ENCODE data around the gene MEGF11. TPM values are rescaled to one million over a fixed set of nuclear protein-coding genes. Genes with fewer than 3 reads are reported as not detected.
"Not testable (repeated sequence)": the region's sequence is repeated elsewhere in the genome, so short reads cannot be mapped to it uniquely, and the experiment has no call there.

The MEGF11 gene
- total RNA-seq, 1 donor from 2014 or later = 0.77 TPM

DNA sequence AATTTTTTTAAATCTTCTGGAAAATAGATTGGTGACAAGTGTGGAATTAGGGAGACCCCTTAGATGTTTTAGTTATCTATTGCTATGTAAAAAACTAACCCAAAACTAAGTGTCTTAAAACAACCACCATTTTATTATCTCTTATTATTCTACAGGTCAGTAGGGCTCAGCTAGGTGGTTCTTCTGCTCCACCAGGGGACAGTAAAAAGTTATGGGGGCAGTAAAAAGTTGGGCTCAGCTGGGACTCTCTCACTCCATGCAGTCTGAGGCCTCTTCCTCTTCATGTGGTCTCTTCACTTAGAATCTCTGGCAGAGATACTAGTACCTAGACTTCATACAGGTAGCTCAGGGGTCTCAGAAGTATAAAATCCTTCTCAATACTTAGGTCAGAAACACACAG, 21.8 kb upstream of the MEGF11 start:
- no peaks in the 10 kb centered on the region for H3K9me3 Mint-ChIP-seq (ENCODE audit: unreplicated experiment)
- no peak overlapping the region for H3K27ac Mint-ChIP-seq (ENCODE audit: unreplicated experiment)
- peaks cover 8% of the 10 kb centered on the region for H3K4me1 Mint-ChIP-seq (ENCODE audit: unreplicated experiment)
- TF ChIP-seq, protein P1, sequence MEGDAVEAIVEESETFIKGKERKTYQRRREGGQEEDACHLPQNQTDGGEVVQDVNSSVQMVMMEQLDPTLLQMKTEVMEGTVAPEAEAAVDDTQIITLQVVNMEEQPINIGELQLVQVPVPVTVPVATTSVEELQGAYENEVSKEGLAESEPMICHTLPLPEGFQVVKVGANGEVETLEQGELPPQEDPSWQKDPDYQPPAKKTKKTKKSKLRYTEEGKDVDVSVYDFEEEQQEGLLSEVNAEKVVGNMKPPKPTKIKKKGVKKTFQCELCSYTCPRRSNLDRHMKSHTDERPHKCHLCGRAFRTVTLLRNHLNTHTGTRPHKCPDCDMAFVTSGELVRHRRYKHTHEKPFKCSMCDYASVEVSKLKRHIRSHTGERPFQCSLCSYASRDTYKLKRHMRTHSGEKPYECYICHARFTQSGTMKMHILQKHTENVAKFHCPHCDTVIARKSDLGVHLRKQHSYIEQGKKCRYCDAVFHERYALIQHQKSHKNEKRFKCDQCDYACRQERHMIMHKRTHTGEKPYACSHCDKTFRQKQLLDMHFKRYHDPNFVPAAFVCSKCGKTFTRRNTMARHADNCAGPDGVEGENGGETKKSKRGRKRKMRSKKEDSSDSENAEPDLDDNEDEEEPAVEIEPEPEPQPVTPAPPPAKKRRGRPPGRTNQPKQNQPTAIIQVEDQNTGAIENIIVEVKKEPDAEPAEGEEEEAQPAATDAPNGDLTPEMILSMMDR (IDR thresholded peaks at IDR 0.05; ENCODE audit: unreplicated experiment) = no peak
- H3K4me3 Mint-ChIP-seq (ENCODE audit: unreplicated experiment) = no peak overlapping the region
- no peaks in the 10 kb centered on the region for H3K27me3 Mint-ChIP-seq (ENCODE audit: unreplicated experiment)
- no peak for DNase-seq (ENCODE audit: low spot score)
- H3K36me3 Mint-ChIP-seq (ENCODE audit: low read depth, unreplicated experiment) = no peaks in the 10 kb centered on the region

DNA sequence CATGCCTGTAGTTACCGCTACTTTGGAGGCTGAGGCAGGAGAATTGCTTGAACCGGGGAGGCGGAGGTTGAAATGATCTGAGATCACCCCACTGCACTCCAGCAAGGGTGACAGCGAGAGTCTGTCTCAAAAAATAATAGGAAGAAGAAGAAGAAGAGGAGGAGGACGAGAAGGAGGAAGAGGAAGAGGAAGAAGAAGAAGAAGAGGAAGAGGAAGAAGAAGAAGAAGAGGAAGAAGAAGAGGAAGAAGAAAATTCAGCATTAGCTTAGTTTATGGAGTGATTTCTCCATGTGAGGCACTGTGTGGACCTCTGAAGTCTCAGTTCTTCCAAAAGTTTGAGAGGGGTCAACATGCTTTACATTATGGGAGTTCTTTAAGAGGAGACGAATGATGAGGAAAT, 17.4 kb upstream of the MEGF11 start:
- no peak overlapping the region for H3K4me3 Mint-ChIP-seq (ENCODE audit: unreplicated experiment)
- TF ChIP-seq, protein P1 (IDR thresholded peaks at IDR 0.05; ENCODE audit: unreplicated experiment) = no peak
- H3K9me3 Mint-ChIP-seq (ENCODE audit: unreplicated experiment) = no peaks in the 10 kb centered on the region
- H3K27ac Mint-ChIP-seq (ENCODE audit: unreplicated experiment) = no peak overlapping the region
- peaks cover 8% of the 10 kb centered on the region for H3K4me1 Mint-ChIP-seq (ENCODE audit: unreplicated experiment)
- H3K36me3 Mint-ChIP-seq (ENCODE audit: low read depth, unreplicated experiment) = no peaks in the 10 kb centered on the region
- DNase-seq (ENCODE audit: low spot score) = no peak
- no peaks in the 10 kb centered on the region for H3K27me3 Mint-ChIP-seq (ENCODE audit: unreplicated experiment)

DNA sequence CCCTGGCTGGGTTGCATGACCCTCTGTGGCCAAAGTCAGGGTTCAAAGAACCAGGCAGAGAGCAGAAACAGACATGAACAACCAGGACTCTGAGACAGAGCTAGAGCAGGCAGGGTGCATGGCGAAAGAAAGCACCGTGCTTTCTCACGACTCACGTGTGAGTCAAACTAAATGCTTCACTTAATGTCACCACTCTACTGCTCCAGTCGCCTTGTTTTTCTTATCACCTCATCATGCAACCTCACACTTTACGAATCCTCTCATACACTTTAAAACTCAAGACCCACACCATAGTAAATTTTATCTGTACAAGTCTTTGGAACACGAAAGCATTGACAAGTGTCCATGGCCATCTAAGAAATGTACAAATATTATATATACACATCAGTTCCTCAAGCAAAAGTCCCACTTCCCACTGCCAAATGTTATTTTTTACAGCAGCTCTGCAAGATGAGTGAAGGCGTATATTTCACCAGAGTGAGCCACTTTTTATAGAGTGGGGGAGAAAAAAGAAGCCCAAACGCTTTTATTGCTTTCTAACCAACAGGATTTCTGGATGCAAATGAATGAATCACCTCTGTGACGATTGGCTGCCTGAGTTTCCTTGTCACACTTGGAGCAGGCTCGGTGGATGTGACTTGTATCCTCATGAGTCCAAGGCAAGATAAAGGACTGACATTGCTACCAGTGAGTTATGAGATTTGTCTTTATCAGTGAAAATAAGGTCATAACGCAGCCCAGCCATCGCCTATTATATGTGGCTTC, 16.0 kb upstream of the MEGF11 start:
- Mint-ChIP-seq H3K4me3 (ENCODE audit: unreplicated experiment) (no peak overlapping the region), H3K27ac (ENCODE audit: unreplicated experiment) (peak overlapping the region; percentile 14), H3K27me3 (ENCODE audit: unreplicated experiment) (no peaks in the 10 kb centered on the region), H3K4me1 (ENCODE audit: unreplicated experiment) (peaks cover 8% of the 10 kb centered on the region), H3K36me3 (ENCODE audit: low read depth, unreplicated experiment) (no peaks in the 10 kb centered on the region), H3K9me3 (ENCODE audit: unreplicated experiment) (no peaks in the 10 kb centered on the region)
- TF ChIP-seq, protein P1 (IDR thresholded peaks at IDR 0.05; ENCODE audit: unreplicated experiment) = no peak
- no peak for DNase-seq (ENCODE audit: low spot score)

DNA sequence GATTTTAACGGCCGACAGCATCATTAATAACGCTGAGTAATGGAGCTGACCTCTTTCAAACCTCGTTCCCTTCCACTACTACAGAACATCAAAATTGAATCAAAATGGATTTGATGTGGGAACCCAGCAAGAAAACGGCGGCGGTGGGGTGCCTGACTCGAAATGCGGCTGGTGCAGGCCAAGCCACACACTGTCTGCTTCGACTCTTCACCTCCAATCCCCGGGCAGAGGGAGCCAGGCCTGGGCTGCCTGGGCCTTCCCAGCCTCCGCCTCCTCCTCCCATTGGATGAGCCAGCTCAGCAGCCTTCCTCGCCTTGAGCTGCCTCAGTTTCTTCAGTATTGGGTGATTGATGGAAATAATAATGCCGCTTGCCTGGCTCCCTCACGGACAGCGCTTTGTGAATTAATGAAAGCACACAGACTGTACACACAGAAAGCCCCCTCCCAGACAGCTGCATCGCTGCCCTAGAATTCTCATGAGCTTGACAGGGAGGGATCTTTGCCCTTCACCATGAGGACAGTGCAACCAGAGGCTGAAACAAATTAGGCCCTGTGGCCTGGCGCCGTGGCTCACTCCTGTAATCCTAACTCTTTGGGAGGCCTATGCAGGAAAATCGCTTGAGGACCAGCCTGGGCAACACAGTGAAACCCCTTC, 11.4 kb upstream of the MEGF11 start:
- no peaks in the 10 kb centered on the region for H3K36me3 Mint-ChIP-seq (ENCODE audit: low read depth, unreplicated experiment)
- DNase-seq (ENCODE audit: low spot score) = no peak
- H3K9me3 Mint-ChIP-seq (ENCODE audit: unreplicated experiment) = no peaks in the 10 kb centered on the region

DNA sequence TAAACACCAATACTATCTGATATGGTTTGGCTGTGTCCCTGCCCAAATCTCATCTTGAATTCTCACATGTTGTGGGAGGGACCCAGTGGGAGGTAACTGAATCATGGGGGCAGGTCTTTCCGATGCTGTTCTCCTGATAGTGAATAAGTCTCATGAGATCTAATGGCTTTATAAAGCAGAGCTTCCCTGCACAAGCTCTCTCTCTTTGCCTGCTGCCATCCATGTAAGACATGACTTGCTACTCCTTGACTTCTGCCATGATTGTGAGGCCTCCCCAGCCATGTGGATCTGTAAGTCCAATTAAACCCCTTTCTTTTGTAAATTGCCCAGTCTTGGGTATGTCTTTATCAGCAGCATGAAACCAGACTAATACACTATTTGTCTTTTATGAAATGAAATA, 9.3 kb upstream of the MEGF11 start:
- H3K4me3 Mint-ChIP-seq (ENCODE audit: unreplicated experiment); H3K4me1 Mint-ChIP-seq (ENCODE audit: unreplicated experiment); H3K27me3 Mint-ChIP-seq (ENCODE audit: unreplicated experiment); DNase-seq (ENCODE audit: low spot score); H3K36me3 Mint-ChIP-seq (ENCODE audit: low read depth, unreplicated experiment); H3K27ac Mint-ChIP-seq (ENCODE audit: unreplicated experiment); H3K9me3 Mint-ChIP-seq (ENCODE audit: unreplicated experiment): not testable (repeated sequence)

More for the DNA sequence above, 11.4 kb upstream of the MEGF11 start:
- Mint-ChIP-seq H3K27ac (ENCODE audit: unreplicated experiment) (no peak overlapping the region), H3K27me3 (ENCODE audit: unreplicated experiment) (no peaks in the 10 kb centered on the region), H3K4me1 (ENCODE audit: unreplicated experiment) (no peaks in the 10 kb centered on the region), H3K4me3 (ENCODE audit: unreplicated experiment) (no peak overlapping the region)
- TF ChIP-seq, protein P1 (IDR thresholded peaks at IDR 0.05; ENCODE audit: unreplicated experiment) = no peak
